HG02870 (cell line): Measurements from ENCODE around the gene NAV3.

Experiments used
- ATAC-seq: cut with Tn5 transposase; IDR thresholded peaks from one replicate; pipeline ENCODE4 v1.9.1; 2021; ENCODE audit warnings: mild to moderate bottlenecking, moderate library complexity; ENCODE audit not compliant: unreplicated experiment

Gene NAV3

DNA sequence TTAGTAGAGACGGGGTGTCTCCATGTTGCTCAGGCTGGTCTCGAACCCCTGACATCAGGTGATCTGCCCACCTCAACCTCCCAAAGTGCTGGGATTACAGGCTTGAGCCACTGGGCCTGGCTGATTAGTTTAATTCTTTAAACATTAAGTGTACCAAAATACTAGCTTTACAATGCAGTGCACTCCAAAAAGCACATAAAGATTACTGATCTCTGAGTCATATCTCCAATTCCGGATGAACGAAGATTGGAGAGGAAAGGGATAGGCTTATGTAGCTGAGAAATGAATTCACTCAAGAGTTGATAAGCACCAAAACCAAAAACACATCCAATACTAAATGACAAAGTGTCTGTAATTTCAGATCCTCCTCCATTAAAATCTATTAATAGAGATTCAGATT, 15.1 kb downstream of the NAV3 start:
- ATAC-seq: no peak

GRCh38 chr12:77847060-77847541, 16.4 kb downstream of the NAV3 start:
- peak; percentile 100 for ATAC-seq

GRCh38 chr12:77847680-77848431, 17.2 kb downstream of the NAV3 start:
- no peak for ATAC-seq

GRCh38 chr12:77850129-77850528, 19.4 kb downstream of the NAV3 start:
- ATAC-seq: no peak

- no peak for ATAC-seq
Observed at GRCh38 chr12:77850698-77851097, 20.0 kb downstream of the NAV3 start.

GRCh38 chr12:77855548-77855947, 24.9 kb downstream of the NAV3 start:
- no peak for ATAC-seq

DNA sequence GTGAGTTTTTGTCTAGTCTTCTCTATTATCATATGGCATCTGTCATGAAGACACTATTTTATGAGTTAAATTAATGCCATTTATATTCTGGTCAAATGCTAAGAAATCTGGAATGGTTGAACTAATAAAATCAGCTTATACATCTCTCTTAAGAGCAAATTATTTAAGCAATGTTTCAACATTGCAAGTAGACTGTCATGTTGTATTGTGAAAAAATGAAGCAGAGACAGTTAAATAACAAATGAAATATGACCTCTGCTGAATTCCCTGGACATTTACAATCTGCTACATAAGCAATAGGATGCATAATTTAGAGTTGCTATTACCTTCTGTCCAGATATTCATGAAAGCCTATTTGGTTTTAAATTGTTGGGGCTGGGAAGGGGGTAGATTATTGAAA, 30.6 kb downstream of the NAV3 start:
- ATAC-seq: no peak

DNA sequence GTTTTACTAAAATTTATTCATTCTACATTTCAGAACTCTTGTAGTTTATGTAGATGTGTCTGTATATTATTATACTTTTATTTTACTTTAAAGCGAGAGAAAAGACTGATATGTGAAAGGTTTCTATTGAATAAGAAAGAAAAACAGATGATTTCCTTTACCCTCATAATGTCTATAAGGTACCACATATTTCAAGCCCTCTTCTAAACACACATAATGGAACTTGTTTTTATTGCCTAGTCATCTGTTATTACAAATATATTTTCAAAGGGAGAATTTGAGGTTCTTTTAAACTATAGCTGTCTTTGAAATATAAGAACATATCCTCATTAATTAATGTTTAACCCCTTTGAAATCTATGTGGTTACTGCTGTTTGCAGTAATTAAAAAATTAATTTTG, 34.5 kb downstream of the NAV3 start:
- ATAC-seq: no peak

DNA sequence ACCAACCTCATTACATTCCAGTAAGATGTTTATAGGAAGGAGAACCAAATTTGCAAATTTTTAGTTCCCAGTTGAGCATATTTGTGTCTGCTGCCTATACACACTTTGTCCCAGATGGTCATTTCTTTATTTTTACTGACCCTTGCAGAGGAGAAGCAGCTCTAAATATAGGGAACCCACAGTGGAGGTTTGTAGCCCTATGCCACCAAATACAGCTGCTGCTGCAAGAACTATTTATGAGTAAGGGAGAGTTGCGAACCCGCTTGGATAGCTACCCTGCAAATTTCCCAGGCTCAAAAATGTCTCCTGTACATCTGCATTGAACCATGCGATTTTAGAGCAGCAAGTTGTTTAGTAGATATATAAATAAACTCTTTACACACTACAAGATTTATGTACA, 48.2 kb downstream of the NAV3 start:
- ATAC-seq: no peak

DNA sequence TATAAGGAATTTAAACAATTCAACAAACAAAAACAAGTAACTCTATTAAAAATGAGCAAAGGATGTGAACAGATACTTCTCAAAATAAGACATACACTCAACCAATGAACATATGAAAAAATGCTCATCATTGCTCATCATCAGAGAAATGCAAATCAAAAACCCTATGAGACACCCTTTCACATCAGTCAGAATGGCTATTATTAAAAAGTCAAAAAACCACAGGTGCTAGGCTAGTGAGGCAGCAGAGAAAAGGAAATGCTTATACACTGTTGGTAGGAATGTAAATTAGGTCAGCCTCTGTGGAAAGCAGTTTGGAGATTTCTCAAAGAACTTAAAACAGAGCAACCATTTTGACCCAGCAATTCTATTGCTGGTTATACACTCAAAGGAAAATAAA, 52.0 kb downstream of the NAV3 start:
- ATAC-seq: peak; percentile 49

GRCh38 chr12:77888611-77889010, 57.9 kb downstream of the NAV3 start:
- ATAC-seq: no peak

- no peak for ATAC-seq
Observed at GRCh38 chr12:77891518-77892147, 60.9 kb downstream of the NAV3 start.

DNA sequence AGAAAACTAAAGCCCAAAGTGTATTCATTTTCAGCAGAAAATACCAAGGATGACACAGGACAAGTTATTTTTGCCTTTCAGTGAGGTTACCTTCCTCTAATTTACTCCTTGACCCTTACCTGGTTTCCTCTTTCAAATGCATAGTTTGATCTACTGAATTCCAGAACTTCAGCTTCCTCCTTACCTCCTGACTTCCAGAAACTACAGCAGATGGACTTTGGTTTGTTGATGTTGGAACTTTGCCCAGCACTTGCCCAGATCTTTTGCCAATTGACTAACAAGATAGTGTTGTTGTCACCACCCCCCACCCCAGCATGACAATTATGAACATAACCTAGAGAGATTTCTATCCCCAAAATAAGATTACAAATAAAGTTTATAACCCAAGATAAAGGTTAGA, 63.2 kb downstream of the NAV3 start:
- no peak for ATAC-seq

- ATAC-seq: no peak
Observed at GRCh38 chr12:77894556-77894955, 63.9 kb downstream of the NAV3 start.

DNA sequence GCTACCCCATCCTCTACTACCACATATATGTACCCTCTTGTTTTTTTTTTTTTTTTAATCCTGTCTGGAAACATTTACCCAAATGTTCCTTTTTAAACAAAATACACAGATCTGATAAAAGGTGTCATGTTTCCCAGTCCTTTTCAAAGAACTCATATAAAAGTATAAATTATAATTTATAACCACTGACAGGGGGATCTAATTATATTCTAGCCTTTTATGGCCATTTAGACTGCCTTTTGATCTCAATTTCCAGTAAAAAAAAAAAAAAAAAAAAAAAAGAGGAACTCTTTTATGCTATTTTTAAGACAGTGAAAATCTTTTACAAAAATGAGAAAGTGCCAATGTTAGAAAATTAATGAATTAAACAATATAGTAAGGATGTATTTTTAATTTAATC, 65.0 kb downstream of the NAV3 start:
- no peak for ATAC-seq

GRCh38 chr12:77907936-77908335, 77.2 kb downstream of the NAV3 start:
- ATAC-seq: no peak

DNA sequence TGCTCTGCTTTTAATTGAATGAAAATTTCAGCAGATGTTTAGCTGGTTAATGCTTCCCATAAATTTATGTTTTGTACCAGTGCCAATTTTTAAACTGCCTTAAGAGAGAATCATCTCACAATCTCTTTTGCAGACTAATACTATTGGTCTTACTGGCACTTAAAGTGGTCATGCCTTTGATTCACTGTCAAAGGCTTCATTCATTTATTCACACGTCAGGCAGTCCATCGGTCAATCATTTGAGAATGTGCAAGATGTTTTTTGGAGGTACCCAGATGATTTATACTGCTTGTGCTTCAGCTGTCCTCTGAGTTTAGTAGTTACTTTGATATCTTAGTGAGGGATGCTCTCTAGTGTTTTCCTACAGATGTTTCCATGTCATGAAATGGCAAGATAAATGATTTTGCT, 83.4 kb downstream of the NAV3 start:
- no peak for ATAC-seq

DNA sequence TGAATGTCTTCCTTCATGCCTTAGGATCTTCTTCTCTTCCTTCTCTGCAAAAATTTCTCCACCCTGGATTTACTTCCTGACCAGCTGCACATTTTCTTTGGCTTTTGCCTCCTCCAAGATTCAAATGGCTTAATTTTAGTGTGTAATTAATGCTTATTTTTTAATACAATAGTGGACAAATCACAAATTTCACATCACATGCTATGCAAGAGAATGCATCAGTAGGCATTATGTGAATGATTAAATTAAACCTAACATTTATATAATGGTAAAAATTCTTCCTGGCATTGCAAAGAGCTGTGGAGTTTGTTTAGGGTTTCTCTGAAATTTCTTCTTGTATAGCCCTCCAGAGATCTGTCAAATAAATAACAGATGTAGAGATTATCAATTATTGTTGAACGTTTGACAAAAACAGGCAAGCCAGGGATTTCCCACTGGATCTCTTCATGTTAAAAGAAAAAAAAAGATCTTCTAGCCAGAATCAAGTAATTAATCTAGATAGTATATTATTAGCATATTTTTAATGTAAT, 84.4 kb downstream of the NAV3 start:
- no peak for ATAC-seq

GRCh38 chr12:77916276-77916675, 85.6 kb downstream of the NAV3 start:
- no peak for ATAC-seq

- ATAC-seq: no peak
Observed at GRCh38 chr12:77918046-77918445, 87.4 kb downstream of the NAV3 start.

- no peak for ATAC-seq
Observed at GRCh38 chr12:77919450-77919849, 88.8 kb downstream of the NAV3 start.

DNA sequence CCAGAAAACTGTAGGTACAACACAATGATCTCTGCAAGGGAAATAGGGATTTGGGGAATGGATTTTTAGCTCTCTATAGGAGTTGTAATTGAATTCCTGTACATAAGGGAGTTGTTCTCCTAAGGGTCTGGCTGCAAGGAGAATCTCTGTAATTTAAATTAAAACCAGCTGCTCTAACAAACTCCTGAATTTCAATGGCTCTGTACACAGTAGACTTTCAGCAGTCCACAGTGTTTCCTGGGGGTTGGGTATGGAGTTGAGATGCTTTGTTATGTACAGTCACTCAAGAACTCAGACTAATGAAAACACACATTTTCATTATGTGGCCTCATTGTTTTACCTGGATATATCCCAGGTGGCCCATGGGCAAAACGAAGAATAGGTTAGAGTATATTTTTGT, 93.2 kb downstream of the NAV3 start:
- ATAC-seq: no peak
